AG20443 (cell line): ENCODE data around the gene CSNK2A1.
"Not testable (repeated sequence)": the region's sequence is repeated elsewhere in the genome, so short reads cannot be mapped to it uniquely, and the experiment has no call there.

Experiments
- DNase-seq: peaks from one replicate; pipeline ENCODE4 v3.0.0; 2012; ENCODE audit warnings: low spot score, mixed read lengths

CSNK2A1 gene

DNA sequence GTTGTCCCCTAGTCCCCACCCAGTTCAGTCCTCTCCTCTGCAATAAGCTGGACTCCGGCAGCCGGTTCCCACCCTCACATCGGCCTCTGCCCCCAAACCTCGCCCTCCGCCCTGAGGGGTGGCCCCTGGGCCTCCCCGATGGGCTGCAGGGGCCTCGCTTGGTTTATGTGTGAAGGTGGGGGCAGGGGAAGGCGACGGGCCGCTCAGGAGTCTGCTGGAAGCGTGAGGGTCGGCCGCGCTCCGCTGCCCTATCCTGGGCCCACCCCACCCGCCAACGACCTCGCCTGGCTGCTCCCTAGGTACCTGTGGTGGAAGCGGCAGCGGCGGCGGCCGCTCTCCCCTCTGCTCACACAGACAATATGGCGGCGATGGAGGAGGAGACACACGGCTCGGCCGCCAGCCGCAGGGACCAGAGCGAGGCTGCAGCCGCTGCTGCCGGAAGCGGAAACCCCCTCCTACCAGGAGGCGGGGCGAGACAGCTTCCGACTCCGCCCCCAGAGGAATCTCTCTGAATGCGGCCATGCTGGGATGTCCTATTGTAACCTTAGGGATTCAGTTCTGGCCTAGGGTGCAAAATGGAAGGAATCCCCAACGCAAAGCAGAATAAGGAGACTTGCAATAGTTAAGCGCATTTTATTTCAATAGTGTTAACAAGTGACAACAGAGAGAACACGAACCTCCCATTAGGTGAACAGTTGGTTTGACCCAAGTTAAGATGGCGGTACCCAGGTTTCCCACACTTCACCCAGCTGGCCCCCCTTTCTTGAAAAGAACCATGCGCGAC, at the start of gene CSNK2A1:
TSS of gene CSNK2A1 (minus strand) at position 422 of the 784 bp plus-strand sequence. CDS start 35,239 bp downstream, outside the sequence.
- peak; percentile 98 for DNase-seq

- DNase-seq = no peak
Measured at GRCh38 chr20:592506-592905, 48.9 kb upstream of the CSNK2A1 start.

GRCh38 chr20:591941-592340, 48.4 kb upstream of the CSNK2A1 start:
- DNase-seq = no peak

GRCh38 chr20:588932-589672, 45.5 kb upstream of the CSNK2A1 start:
- DNase-seq = no peak

- DNase-seq = no peak
Measured at GRCh38 chr20:588476-588875, 44.9 kb upstream of the CSNK2A1 start.

DNA sequence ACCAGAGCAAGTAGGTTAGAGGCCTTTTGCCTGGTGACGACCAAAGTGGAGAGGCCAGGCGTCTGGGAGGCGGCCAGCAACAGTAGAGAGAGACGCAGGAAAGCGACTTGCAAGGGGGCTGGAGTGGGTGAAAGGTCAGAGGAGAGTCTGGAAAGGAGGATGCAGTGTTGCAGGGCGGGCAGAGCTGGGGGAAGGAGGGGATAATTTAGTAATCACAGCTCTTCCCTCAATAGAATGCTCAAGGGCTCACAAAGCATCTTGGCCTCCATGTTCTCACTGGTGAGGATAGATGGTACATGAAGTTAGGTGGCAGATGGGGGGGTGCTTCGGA, 41.3 kb upstream of the CSNK2A1 start:
- DNase-seq = no peak

GRCh38 chr20:584161-584970, 40.8 kb upstream of the CSNK2A1 start:
- no peak for DNase-seq

- DNase-seq = no peak
Measured at GRCh38 chr20:582204-582603, 38.6 kb upstream of the CSNK2A1 start.

DNA sequence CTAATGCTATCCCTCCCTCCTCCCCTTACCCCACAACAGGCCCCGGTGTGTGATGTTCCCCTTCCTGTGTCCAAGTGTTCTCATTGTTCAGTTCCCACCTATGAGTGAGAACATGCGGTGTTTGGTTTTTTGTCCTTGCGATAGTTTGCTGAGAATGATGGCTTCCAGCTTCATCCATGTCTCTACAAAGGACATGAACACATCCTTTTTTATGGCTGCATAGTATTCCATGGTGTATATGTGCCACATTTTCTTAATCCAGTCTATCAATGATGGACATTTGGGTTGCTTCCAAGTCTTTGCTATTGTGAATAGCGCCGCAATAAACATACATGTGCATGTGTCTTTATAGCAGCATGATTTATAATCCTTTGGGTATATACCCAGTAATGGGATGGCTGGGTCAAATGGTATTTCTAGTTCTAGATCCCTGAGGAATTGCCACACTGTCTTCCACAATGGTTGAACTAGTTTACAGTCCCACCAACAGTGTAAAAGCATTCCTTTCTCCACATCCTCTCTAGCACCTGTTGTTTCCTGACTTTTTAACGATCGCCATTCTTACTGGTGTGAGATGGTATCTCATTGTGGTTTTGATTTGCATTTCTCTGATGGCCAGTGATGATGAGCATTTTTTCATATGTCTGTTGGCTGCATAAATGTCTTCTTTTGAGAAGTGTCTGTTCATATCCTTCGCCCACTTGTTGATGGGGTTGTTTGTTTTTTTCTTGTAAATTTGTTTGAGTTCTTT, 35.5 kb upstream of the CSNK2A1 start:
- not testable (repeated sequence) for DNase-seq

- DNase-seq = no peak
Measured at GRCh38 chr20:577167-577791, 33.7 kb upstream of the CSNK2A1 start.

GRCh38 chr20:576156-576555, 32.6 kb upstream of the CSNK2A1 start:
- no peak for DNase-seq

DNA sequence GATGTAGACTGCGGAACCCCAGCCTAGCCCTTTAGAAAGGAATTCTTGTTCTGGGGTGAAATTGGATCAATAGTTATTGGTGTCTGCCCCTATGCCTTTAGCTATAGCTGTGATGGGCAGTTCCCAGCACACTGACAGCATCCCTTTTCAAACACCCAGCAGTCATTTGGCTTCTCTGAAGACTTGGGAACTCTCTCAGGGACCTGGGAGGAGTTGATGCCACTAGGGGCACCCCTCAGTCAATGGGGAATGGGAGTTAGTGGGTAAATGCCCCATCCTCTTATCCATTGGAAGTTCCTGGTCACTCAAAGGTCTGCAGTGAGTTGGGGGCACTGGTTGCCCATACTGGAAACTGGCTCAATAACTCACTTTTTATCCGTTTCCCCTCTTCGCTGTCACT, 31.6 kb upstream of the CSNK2A1 start:
- no peak for DNase-seq

- DNase-seq = no peak
Measured at GRCh38 chr20:574297-574942, 30.8 kb upstream of the CSNK2A1 start.

DNA sequence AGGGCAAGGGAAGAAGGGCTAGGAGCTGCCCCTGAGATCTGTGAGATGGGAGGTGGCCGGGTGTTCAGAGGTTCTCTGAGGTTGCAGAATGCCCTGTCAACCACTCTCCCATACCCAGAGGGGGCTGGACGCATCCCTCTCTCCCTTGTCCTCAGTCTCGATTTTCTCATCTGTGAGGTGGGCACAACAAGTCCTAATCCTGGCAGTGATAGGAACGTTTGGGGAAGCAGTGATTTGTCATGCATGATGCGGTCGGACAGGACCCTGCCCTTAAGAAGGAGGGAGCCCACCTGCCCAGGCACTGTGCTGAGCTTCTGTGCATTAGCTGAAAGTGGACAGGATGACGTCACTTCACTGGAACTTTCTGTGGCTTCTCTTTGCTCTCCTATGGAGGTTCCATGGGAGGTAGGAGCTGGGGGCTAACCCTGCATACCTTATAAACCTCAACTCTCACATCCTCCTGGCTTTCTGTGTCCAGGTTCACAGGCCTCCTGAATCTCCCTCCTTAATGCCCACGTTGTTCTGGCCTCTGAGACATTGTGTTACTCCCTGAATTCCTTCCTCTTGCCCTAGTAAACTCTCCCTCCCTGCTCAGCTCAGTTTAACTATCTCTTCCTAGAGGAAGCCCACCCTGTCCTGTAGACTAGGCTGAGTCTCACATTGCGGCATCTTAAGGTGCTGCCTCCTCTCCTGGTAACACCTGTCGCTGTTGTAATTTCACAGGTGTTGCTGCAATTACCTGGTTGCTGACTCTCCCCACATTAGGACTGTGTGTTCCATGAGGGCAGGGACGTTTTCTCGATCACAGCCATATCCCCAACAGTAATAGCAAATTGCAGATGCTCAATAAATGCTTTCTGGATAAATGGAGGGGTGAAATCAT, 30.1 kb upstream of the CSNK2A1 start:
- DNase-seq = no peak

- no peak for DNase-seq
Measured at GRCh38 chr20:572727-573126, 29.1 kb upstream of the CSNK2A1 start.

- peak; percentile 67 for DNase-seq
Measured at GRCh38 chr20:571754-572441, 28.3 kb upstream of the CSNK2A1 start.

DNA sequence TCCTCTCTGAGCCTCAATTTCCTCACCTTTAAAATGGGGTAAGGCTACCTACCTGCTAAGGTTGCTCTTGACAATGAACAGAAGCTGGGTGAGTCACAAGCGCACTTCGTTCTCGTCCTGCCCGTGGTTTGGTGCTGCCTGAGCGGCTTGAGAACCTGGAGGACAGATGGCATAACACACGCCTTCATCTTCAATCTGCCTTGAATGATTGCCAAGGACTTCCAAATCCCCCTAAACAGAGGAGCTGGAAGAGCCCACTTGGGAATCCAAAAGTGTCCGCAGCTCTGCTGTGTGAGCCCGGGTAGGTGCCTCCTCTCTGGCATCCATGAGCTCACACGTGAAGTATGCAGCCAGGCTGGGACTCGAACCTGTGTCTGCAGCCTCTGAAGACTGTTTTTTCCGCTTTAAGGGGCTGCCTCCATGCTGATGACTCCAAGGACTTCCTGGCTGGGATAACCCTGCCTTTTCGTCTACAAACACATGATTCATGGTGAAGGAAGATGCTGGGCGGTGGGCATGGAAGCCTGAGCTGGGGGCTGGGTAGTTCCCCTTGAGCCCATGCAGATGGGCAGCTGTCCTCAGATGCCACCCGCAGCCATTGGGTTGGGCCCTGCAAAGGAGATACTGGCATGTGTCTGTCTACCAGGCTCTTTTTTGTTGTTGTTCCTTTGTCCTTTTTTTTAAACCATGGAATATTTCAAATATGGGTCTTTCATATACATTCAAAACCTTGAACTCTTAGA, 25.3 kb upstream of the CSNK2A1 start:
- DNase-seq = no peak

GRCh38 chr20:568097-568652, 24.6 kb upstream of the CSNK2A1 start:
- DNase-seq = no peak
